Measurements from ENCODE around the gene KIF12.

KIF12 gene

GRCh38 chr9:114051706-114052105, 47.4 kb downstream of the KIF12 start:
- Histone ChIP-seq H3K36me3 (no peaks in the 10 kb centered on the region), H3K4me1 (ENCODE audit: control insufficient read depth in 1 of 2, insufficient read depth in 1 of 2, low read depth in 1 of 2, low read length in 1 of 2) (no peaks in the 10 kb centered on the region), H3K27ac (no peak overlapping the region), H3K9me3 (no peaks in the 10 kb centered on the region), H3K27me3 (no peaks in the 10 kb centered on the region), H3K4me3 (ENCODE audit: low read depth in 1 of 2, low read length in 1 of 2) (no peak overlapping the region)
- TF ChIP-seq CTCF (IDR thresholded peaks at IDR 0.05), result no peak

DNA sequence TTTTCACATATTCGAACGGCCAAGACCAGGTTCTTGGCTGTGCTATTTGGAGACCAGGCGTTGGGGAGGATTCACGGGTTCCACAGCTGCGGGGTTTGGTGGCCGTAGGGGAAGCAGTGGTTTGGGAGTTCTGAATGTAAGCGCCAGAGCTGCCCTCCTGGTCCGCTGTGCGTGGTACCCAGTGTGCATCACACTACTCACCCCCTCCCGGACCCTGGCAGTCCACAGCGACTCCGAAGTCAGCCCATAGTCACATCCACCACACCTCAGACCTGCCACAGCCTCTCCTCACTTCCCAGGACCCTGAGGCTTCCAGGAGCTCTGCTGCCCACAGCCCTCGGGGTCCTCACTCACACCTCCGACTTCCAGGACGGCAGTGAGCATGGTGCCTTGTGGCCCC, 47.8 kb downstream of the KIF12 start:
- no peak overlapping the region for H3K4me3 ChIP-seq (ENCODE audit: low read depth in 1 of 2, low read length in 1 of 2)
- H3K36me3 ChIP-seq, result no peaks in the 10 kb centered on the region
- no peak for TF ChIP-seq CTCF (IDR thresholded peaks at IDR 0.05)
- no peaks in the 10 kb centered on the region for H3K4me1 ChIP-seq (ENCODE audit: control insufficient read depth in 1 of 2, insufficient read depth in 1 of 2, low read depth in 1 of 2, low read length in 1 of 2)
- H3K9me3 ChIP-seq, result no peaks in the 10 kb centered on the region
- H3K27ac ChIP-seq, result no peak overlapping the region
- H3K27me3 ChIP-seq, result no peaks in the 10 kb centered on the region

DNA sequence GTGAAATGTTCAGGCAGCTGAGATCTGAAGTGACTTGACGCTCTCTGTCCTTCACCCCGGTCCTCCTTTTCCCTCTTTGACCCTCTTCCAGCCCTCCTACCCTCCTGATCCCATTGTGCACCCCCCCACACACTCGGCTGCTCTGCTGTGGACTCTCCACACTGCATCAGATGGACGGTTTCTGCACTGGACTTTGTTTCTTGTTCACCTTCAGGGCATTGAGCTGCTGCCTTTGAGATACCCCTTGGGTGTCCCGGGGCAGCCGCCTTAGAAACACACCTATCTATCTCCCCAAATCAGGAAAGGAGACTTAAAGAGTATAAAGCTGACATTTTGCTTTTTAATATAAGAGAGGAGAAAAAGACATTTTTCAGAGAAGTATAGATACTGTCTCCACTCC, 48.4 kb downstream of the KIF12 start:
- Histone ChIP-seq H3K36me3 (no peaks in the 10 kb centered on the region), H3K4me1 (ENCODE audit: control insufficient read depth in 1 of 2, insufficient read depth in 1 of 2, low read depth in 1 of 2, low read length in 1 of 2) (no peaks in the 10 kb centered on the region)

DNA sequence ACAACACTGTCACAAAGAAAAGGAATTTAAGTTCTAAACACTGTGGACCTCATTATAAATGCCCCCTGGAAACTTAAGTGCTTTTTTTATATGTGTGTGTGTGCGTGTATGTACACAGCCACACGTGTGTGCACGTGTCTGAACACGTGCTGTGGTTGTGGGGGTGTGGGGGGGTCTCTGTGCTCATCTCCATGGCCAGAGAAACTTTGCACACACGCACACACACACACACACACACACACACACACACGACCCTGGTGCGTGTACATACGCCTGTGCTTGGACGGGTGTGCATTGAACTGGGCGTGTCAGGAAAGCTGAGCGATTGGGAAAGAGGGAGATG, 48.9 kb downstream of the KIF12 start:
- Histone ChIP-seq H3K36me3 (no peaks in the 10 kb centered on the region), H3K27me3 (no peaks in the 10 kb centered on the region), H3K4me3 (ENCODE audit: low read depth in 1 of 2, low read length in 1 of 2) (no peak overlapping the region)

More for the DNA sequence above, 48.4 kb downstream of the KIF12 start:
- H3K27me3 ChIP-seq, result no peaks in the 10 kb centered on the region
- TF ChIP-seq CTCF (IDR thresholded peaks at IDR 0.05), result no peak
- no peak overlapping the region for H3K4me3 ChIP-seq (ENCODE audit: low read depth in 1 of 2, low read length in 1 of 2)
- H3K27ac ChIP-seq, result no peak overlapping the region
- no peaks in the 10 kb centered on the region for H3K9me3 ChIP-seq

DNA sequence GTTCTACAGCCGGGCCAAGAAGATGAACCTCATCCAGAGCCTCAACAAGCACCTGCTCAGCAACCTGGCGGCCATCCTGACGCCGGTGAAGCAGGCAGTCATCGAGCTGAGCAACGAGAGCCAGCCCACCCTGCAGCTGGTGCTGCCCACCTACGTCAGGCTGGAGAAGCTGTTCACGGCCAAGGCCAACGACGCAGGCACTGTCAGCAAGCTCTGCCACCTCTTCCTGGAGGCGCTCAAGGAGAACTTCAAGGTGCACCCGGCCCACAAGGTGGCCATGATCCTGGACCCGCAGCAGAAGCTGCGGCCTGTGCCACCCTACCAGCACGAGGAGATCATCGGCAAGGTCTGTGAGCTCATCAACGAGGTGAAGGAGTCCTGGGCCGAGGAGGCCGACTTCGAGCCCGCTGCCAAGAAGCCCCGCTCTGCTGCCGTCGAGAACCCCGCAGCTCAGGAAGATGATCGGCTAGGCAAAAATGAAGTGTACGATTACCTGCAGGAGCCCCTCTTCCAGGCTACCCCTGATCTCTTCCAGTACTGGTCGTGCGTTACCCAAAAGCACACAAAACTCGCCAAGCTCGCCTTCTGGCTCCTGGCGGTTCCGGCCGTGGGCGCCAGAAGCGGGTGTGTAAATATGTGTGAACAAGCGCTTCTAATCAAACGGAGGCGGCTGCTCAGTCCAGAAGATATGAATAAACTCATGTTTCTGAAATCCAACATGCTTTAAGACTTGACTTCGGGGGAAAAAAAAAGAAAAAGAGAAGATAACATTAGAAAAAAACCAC, 49.5 kb downstream of the KIF12 start:
- H3K36me3 ChIP-seq, result no peaks in the 10 kb centered on the region
- H3K27ac ChIP-seq, result no peak overlapping the region
- no peaks in the 10 kb centered on the region for H3K4me1 ChIP-seq (ENCODE audit: control insufficient read depth in 1 of 2, insufficient read depth in 1 of 2, low read depth in 1 of 2, low read length in 1 of 2)
- H3K27me3 ChIP-seq, result no peaks in the 10 kb centered on the region
- no peaks in the 10 kb centered on the region for H3K9me3 ChIP-seq
- no peak overlapping the region for H3K4me3 ChIP-seq (ENCODE audit: low read depth in 1 of 2, low read length in 1 of 2)
- TF ChIP-seq CTCF (IDR thresholded peaks at IDR 0.05), result no peak

More for the DNA sequence above, 48.9 kb downstream of the KIF12 start:
- Histone ChIP-seq H3K9me3 (no peaks in the 10 kb centered on the region), H3K4me1 (ENCODE audit: control insufficient read depth in 1 of 2, insufficient read depth in 1 of 2, low read depth in 1 of 2, low read length in 1 of 2) (no peaks in the 10 kb centered on the region), H3K27ac (no peak overlapping the region)
- TF ChIP-seq CTCF (IDR thresholded peaks at IDR 0.05), result no peak
